KMS-11 (cell line): ENCODE results near the gene FYCO1.

Experiments
- H2AFZ ChIP-seq: fragments of 200-600 bp; sonication (generic); 2 replicates; pipeline ENCODE4 v1.6.1; 2016; ENCODE audit warnings: antibody characterized with exemption, mixed run types, low read depth
- H3K27ac ChIP-seq: fragments of 200-600 bp; sonication (generic); 2 replicates; pipeline ENCODE4 v1.6.1; 2016; ENCODE audit warnings: mild to moderate bottlenecking, mixed run types
- H3K27me3 ChIP-seq: fragments of 200-600 bp; sonication (generic); 2 replicates; pipeline ENCODE4 v1.6.1; 2017; ENCODE audit warnings: mild to moderate bottlenecking, low read depth, mixed run types, moderate library complexity; ENCODE audit not compliant: insufficient read depth
- H3K36me3 ChIP-seq: fragments of 200-600 bp; sonication (generic); 2 replicates; pipeline ENCODE4 v1.6.1; 2017; ENCODE audit warnings: mild to moderate bottlenecking, mixed run types; ENCODE audit not compliant: insufficient read depth
- H3K4me1 ChIP-seq: fragments of 200-600 bp; sonication (generic); 2 replicates; pipeline ENCODE4 v1.6.1; 2016; ENCODE audit warnings: mild to moderate bottlenecking, low read depth, mixed run types; ENCODE audit not compliant: poor library complexity, severe bottlenecking
- H3K4me2 ChIP-seq: fragments of 200-600 bp; sonication (generic); 2 replicates; pipeline ENCODE4 v1.7.0; 2016; ENCODE audit warnings: mild to moderate bottlenecking, mixed run types
- H3K4me3 ChIP-seq: fragments of 200-600 bp; sonication (generic); IDR thresholded peaks from 2 replicates; pipeline ENCODE4 v1.6.1; 2017; ENCODE audit warnings: low read depth, low read length, mixed read lengths; ENCODE audit not compliant: insufficient read depth
- H3K79me2 ChIP-seq: fragments of 200-600 bp; sonication (generic); 2 replicates; pipeline ENCODE4 v1.6.1; 2016; ENCODE audit warnings: low read depth, mixed run types; ENCODE audit not compliant: insufficient read depth
- H3K9ac ChIP-seq: fragments of 200-600 bp; sonication (generic); 2 replicates; pipeline ENCODE4 v1.6.1; 2016; ENCODE audit warnings: mild to moderate bottlenecking, mixed run types
- H4K20me1 ChIP-seq: fragments of 200-600 bp; sonication (generic); 2 replicates; pipeline ENCODE4 v1.6.1; 2016; ENCODE audit warnings: mild to moderate bottlenecking, mixed run types; ENCODE audit not compliant: insufficient read depth
- CTCF ChIP-seq: fragments of 200-600 bp; sonication (generic); conservative IDR thresholded peaks from 2 replicates; pipeline ENCODE4 v1.6.1; 2017; ENCODE audit warnings: low read depth, mild to moderate bottlenecking, antibody characterized with exemption, low read length, moderate library complexity, mixed read lengths

The FYCO1 gene

DNA sequence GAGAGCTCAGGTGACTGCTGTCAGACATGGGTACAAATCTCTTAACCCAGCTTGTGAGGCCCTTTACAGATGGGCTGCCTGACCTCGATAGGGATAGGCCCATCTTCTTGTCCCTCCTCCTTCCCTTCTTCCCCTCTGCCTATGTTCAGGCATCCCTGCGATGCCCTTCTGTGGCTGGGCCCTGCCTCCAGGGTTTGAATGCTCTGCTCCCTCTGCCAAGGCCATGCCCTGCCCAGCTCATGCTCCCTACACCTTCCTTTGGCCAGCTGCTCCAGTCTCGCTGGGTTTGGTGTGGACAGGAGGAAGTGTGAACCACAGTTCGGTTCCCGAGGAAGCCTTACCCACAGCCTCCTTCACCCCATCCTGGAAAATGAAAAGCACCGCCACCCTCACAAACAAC is 4.3 kb downstream of the FYCO1 start:
- H3K4me1 ChIP-seq: peaks cover 34% of the 10 kb centered on the region
- H3K9ac ChIP-seq: no peak overlapping the region
- H3K4me2 ChIP-seq: no peak overlapping the region
- no peak overlapping the region for H2AFZ ChIP-seq
- no peaks in the 10 kb centered on the region for H3K27me3 ChIP-seq
- no peak overlapping the region for H3K4me3 ChIP-seq
- no peak overlapping the region for H3K27ac ChIP-seq
- no peaks in the 10 kb centered on the region; the same call in 1 of the 2 replicates for H3K79me2 ChIP-seq
- H3K36me3 ChIP-seq: no peaks in the 10 kb centered on the region
- no peak for TF ChIP-seq CTCF
- no peaks in the 10 kb centered on the region for H4K20me1 ChIP-seq

DNA sequence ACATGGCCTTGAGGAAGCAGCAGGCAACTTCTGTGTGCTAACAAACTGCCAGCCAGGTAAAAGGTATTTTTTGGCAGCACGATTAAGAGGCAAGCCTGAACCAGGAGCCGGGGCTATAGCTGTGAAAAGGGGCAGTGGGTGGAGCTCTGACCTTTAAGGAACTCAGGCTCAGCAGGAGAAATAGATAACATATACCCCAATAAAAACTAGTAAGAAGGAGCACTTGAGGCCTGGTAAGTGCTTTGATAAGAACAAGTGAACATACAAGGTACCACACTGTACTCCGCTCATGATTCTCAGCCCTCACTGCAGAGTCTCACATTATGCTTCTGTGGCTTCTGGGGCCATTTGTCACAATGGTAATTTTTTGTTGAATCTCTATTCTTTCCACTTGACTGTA is 5.4 kb downstream of the FYCO1 start:
- no peak overlapping the region for H2AFZ ChIP-seq
- no peak overlapping the region for H3K4me2 ChIP-seq
- H3K27ac ChIP-seq: no peak overlapping the region
- H3K9ac ChIP-seq: no peak overlapping the region
- H4K20me1 ChIP-seq: no peaks in the 10 kb centered on the region
- H3K27me3 ChIP-seq: no peaks in the 10 kb centered on the region
- H3K4me1 ChIP-seq: peaks cover 29% of the 10 kb centered on the region
- no peaks in the 10 kb centered on the region; the same call in 1 of the 2 replicates for H3K79me2 ChIP-seq
- no peaks in the 10 kb centered on the region for H3K36me3 ChIP-seq
- no peak for TF ChIP-seq CTCF
- no peak overlapping the region for H3K4me3 ChIP-seq

DNA sequence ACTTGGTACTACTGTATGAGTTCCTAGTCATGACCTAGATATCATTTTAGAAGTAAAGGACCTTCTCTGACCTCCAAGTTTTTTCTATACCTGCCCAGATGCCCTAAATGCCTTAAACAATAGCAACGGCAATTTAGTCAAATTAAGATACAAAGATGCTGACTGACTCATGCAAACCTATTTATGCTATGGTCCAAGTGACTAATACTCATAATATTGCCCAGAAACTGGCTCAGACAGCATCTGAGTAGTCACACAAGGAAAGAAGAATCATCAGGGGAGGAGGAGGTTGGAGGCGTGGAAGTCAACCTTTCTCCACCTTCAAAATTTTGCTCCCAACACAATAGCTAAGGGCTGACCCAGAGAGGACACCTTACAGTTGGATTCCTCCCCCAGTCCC is 6.8 kb downstream of the FYCO1 start:
- Histone ChIP-seq H3K4me1 (peaks cover 20% of the 10 kb centered on the region), H3K79me2 (no peaks in the 10 kb centered on the region; the same call in 1 of the 2 replicates), H3K4me3 (no peak overlapping the region), H3K4me2 (no peak overlapping the region), H3K36me3 (no peaks in the 10 kb centered on the region), H4K20me1 (no peaks in the 10 kb centered on the region), H3K27ac (no peak overlapping the region), H2AFZ (no peak overlapping the region), H3K9ac (no peak overlapping the region), H3K27me3 (no peaks in the 10 kb centered on the region)
- no peak for TF ChIP-seq CTCF

DNA sequence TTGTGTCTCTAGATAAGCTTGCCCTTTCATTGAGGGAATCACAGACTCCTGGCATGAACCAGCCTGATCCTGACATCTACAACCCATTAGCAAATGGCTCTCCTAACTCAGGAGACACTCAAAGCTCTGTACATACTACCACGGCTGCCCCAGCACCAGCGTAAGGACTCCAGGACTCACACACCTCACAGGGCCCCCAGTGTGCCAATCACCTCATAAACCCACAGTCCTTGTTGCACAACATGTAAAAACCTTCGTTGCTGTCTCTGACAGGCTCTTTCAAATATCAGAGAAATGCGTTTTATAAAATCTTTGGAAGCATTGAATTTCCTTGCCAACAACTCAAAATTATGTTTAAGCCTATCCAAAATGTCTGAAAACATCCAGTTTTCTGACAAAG is 7.3 kb downstream of the FYCO1 start:
- Histone ChIP-seq H3K27me3 (no peaks in the 10 kb centered on the region), H3K4me1 (peaks cover 15% of the 10 kb centered on the region), H3K4me2 (no peak overlapping the region), H3K36me3 (no peaks in the 10 kb centered on the region), H4K20me1 (no peaks in the 10 kb centered on the region), H3K27ac (no peak overlapping the region), H2AFZ (no peak overlapping the region), H3K9ac (no peak overlapping the region), H3K79me2 (no peaks in the 10 kb centered on the region; the same call in 1 of the 2 replicates), H3K4me3 (no peak overlapping the region)
- no peak for TF ChIP-seq CTCF
